ENCODE results near the gene LRP1B.

LRP1B gene

DNA sequence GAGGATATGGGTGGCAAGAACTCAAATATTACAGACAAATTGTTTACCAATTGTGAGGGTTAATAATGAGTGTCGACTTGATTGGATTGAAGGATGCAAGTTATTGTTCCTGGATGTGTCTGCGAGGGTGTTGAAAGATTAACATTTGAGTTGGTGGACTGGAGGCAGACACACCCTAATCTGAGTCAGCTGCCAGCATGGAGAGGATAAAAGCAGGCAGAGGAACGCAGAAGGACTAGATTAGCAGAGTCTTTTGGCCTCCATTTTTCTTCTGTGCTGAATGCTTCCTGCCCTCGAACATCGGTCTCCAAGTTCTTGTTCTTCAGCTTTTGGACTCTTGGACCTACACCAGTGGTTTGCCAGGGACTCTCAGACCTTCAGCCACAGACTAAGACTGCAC lies 1503.7 kb downstream of the LRP1B start:
- DNase-seq (ENCODE audit: low read depth) = no peak
- TF ChIP-seq, protein P1, sequence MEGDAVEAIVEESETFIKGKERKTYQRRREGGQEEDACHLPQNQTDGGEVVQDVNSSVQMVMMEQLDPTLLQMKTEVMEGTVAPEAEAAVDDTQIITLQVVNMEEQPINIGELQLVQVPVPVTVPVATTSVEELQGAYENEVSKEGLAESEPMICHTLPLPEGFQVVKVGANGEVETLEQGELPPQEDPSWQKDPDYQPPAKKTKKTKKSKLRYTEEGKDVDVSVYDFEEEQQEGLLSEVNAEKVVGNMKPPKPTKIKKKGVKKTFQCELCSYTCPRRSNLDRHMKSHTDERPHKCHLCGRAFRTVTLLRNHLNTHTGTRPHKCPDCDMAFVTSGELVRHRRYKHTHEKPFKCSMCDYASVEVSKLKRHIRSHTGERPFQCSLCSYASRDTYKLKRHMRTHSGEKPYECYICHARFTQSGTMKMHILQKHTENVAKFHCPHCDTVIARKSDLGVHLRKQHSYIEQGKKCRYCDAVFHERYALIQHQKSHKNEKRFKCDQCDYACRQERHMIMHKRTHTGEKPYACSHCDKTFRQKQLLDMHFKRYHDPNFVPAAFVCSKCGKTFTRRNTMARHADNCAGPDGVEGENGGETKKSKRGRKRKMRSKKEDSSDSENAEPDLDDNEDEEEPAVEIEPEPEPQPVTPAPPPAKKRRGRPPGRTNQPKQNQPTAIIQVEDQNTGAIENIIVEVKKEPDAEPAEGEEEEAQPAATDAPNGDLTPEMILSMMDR (IDR thresholded peaks at IDR 0.05; ENCODE audit: low read depth, low read length, missing control alignments) = no peak
- H3K4me3 ChIP-seq (ENCODE audit: low read depth, low read length) = no peak overlapping the region

GRCh38 chr2:140624200-140624599 lies 1506.6 kb downstream of the LRP1B start:
- DNase-seq (ENCODE audit: low read depth) = no peak

DNA sequence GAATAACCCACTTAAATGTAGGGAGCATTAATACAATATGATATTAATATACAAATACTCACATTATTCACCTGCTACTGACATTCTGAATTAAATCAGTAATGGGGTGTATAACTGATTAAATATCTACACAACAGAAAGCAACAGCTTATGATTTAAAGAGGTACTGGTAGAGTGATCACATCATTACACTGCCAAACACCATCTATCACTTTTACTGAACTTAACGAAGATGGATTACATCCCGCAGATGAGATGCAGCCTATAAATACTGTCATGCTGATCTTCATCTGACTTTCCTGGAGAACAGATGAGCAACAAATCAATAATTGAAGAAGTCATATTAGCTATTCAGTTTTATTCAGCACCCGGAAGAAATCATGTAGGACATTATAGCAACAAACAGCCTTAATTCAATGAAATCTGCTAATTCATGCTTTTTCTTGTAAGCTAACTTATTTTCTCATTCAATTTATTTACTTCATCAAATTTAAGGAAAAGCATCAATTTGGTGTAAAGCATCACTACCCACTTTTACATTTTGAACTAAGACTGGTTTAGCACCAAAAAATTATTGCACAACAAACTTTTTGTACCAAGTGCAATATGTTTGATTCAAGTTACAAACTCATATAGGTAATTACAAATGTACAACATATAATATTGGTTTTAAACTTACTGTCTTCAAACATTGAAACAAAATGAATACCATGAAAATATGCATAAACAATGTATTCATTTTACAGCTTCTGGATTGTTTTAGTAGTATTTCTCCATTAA lies 1509.0 kb downstream of the LRP1B start:
- no peak for DNase-seq (ENCODE audit: low read depth)
- TF ChIP-seq, protein P1 (IDR thresholded peaks at IDR 0.05; ENCODE audit: low read depth, low read length, missing control alignments) = no peak
- no peak overlapping the region for H3K4me3 ChIP-seq (ENCODE audit: low read depth, low read length)

More at GRCh38 chr2:140624200-140624599, 1506.6 kb downstream of the LRP1B start:
- no peak overlapping the region for H3K4me3 ChIP-seq (ENCODE audit: low read depth, low read length)
- TF ChIP-seq, protein P1 (IDR thresholded peaks at IDR 0.05; ENCODE audit: low read depth, low read length, missing control alignments) = no peak

DNA sequence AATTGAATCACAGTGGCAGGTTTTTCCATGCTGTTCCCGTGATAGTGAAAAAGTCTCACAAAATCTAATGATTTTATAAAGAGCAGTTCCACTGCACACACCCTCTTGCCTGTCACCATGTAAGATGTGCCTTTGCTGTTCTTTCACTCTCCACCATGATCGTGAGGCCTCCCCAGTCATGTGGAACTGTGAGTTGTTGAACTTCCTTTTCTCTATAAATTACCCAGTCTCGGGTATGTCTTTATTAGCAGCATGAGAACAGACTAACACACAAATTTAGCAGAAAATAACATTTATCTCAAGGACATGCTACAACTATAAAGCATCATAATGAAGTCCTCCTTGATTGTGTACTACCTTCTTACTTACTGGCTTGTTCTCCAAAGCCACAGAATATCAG lies 1526.0 kb downstream of the LRP1B start:
- TF ChIP-seq, protein P1 (IDR thresholded peaks at IDR 0.05; ENCODE audit: low read depth, low read length, missing control alignments) = no peak
- no peak for DNase-seq (ENCODE audit: low read depth)
- no peak overlapping the region for H3K4me3 ChIP-seq (ENCODE audit: low read depth, low read length)

DNA sequence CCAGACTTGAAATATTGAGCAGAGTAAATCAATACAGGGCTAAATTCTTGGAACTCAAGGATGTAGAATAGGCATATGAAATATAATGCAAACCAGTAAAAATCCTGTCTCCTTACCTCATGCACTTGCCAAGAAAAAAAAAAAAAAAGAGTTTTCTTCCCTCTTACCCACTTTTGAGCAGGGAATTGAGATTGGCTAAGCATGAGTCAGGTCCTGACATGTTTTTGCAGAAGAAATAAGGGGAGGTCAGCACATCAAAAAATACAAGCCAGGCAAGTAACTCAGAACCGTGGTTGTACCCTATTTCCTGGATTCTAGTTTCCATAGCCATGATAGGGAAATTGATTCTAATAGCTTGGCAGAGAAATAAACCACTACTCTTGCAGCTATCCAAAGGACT lies 1526.7 kb downstream of the LRP1B start:
- no peak for DNase-seq (ENCODE audit: low read depth)
- no peak overlapping the region for H3K4me3 ChIP-seq (ENCODE audit: low read depth, low read length)
- TF ChIP-seq, protein P1 (IDR thresholded peaks at IDR 0.05; ENCODE audit: low read depth, low read length, missing control alignments) = no peak

DNA sequence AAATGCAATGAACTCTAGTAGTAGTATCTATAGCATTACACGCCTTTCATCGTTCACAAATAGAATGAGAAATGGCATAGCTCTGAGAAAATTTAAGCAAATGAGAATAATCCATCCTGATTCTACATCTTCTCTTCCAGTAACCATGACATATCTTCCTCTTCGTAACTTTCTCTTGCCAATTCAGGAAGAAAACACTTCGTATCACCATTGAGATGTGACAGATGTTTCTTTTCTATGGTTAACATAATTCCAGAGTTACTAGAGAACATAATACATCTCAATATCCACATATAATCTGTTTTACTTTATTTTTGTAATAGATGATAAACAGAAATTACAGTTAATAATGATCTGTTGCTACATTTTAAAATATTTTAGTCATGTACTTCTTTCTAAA lies 1527.4 kb downstream of the LRP1B start:
- TF ChIP-seq, protein P1 (IDR thresholded peaks at IDR 0.05; ENCODE audit: low read depth, low read length, missing control alignments) = no peak
- DNase-seq (ENCODE audit: low read depth) = no peak
- H3K4me3 ChIP-seq (ENCODE audit: low read depth, low read length) = no peak overlapping the region

DNA sequence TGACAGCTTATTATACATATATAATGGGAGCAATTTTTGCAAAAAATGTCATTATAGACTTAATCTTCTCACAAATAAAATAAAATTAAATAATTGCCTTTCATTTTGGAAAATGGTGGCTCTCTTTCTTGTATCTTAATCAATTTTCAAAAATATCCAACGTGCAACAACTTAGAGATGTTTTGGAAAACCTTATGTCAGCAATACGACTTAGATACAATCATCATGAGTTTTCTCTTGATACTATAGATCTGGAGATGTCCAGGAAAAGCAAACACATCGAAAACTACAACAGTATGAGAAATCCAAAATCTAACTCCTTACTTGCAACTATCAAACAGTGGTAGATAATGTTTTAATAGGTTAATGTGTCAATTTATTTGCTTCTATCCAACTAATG lies 1529.0 kb downstream of the LRP1B start:
- DNase-seq (ENCODE audit: low read depth) = no peak
- no peak overlapping the region for H3K4me3 ChIP-seq (ENCODE audit: low read depth, low read length)
- TF ChIP-seq, protein P1 (IDR thresholded peaks at IDR 0.05; ENCODE audit: low read depth, low read length, missing control alignments) = no peak

Data from GM12864 (cell line).